Liver (tissue), 9 donors: ENCODE measurements around the gene MDH1B. TPM values are rescaled to one million over a fixed set of nuclear protein-coding genes. Genes with fewer than 3 reads are reported as not detected.

Experiments used
- DNase-seq: peaks from one replicate; pipeline ENCODE4 v3.0.0-alpha.2; 2017; ENCODE audit warnings: low spot score
- H3K27ac ChIP-seq, 2 donors: one replicate each; pipeline ENCODE4 v1.7.0; 2013; ENCODE audit warnings: inconsistent platforms in 2 of 2, low read length in 2 of 2, control low read depth in 1 of 2, low read depth in 1 of 2, mild to moderate bottlenecking in 1 of 2
- H3K27me3 ChIP-seq, 4 donors: one replicate each; pipeline versions ENCODE4 v1.6.1 to v1.7.0; 2013; ENCODE audit warnings: low read length in 3 of 4, inconsistent platforms in 1 of 4, mild to moderate bottlenecking in 1 of 4, moderate library complexity in 1 of 4; ENCODE audit not compliant: control insufficient read depth in 4 of 4, insufficient read depth in 4 of 4
- H3K36me3 ChIP-seq, 4 donors: one replicate each; pipeline versions ENCODE4 v1.6.1 to v1.7.0; 2013; ENCODE audit warnings: low read length in 3 of 4, mild to moderate bottlenecking in 3 of 4, low read depth in 1 of 4, moderate library complexity in 1 of 4; ENCODE audit not compliant: control insufficient read depth in 4 of 4, insufficient read depth in 3 of 4
- H3K4me1 ChIP-seq, 4 donors: one replicate each; pipeline versions ENCODE4 v1.6.1 to v1.7.0; 2013; ENCODE audit warnings: low read length in 3 of 4, mild to moderate bottlenecking in 3 of 4, moderate library complexity in 1 of 4; ENCODE audit not compliant: control insufficient read depth in 4 of 4, insufficient read depth in 4 of 4
- H3K4me3 ChIP-seq, 3 donors: one replicate each; pipeline versions ENCODE4 v1.6.1 to v1.7.0; 2013; ENCODE audit warnings: low read length in 3 of 3, control low read depth in 1 of 3, low read depth in 1 of 3, mild to moderate bottlenecking in 1 of 3
- H3K9ac ChIP-seq, 2 donors: one replicate each; pipeline ENCODE4 v1.7.0; 2013; ENCODE audit warnings: low read length in 2 of 2, mild to moderate bottlenecking in 2 of 2, moderate library complexity in 2 of 2, control low read depth in 1 of 2, low read depth in 1 of 2
- H3K9me3 ChIP-seq, 4 donors: one replicate each; pipeline versions ENCODE4 v1.6.1 to v1.7.0; 2013; ENCODE audit warnings: low read length in 3 of 4; ENCODE audit not compliant: control insufficient read depth in 4 of 4
- ATF3 ChIP-seq: IDR thresholded peaks from 2 replicates; pipeline ENCODE4 v1.6.1; 2016; ENCODE audit warnings: antibody characterized with exemption
- EGR1 ChIP-seq, 2 donors: IDR thresholded peaks; 2 replicates each; pipeline ENCODE4 v1.6.1; 2016 to 2018; ENCODE audit warnings: antibody characterized with exemption in 2 of 2, low read depth in 2 of 2
- FOXA1 ChIP-seq: IDR thresholded peaks from 2 replicates; pipeline ENCODE4 v1.6.1; 2016; ENCODE audit warnings: antibody characterized with exemption
- FOXA2 ChIP-seq: IDR thresholded peaks from 2 replicates; pipeline ENCODE4 v1.6.1; 2016; ENCODE audit warnings: antibody characterized with exemption
- GABPA ChIP-seq, 2 donors: IDR thresholded peaks in 1 of 2; conservative IDR thresholded peaks in 1 of 2; 2 replicates each; pipeline ENCODE4 v1.6.1; 2016; ENCODE audit warnings: antibody characterized with exemption in 2 of 2, mild to moderate bottlenecking in 1 of 2, moderate library complexity in 1 of 2
- HNF4A ChIP-seq, 2 donors: conservative IDR thresholded peaks; 2 replicates each; pipeline ENCODE4 v1.6.1; 2016; ENCODE audit warnings: antibody characterized with exemption in 2 of 2, mild to moderate bottlenecking in 2 of 2
- HNF4G ChIP-seq: IDR thresholded peaks from 2 replicates; pipeline ENCODE4 v1.6.1; 2016; ENCODE audit warnings: antibody characterized with exemption
- JUND ChIP-seq, 2 donors: IDR thresholded peaks; 2 replicates each; pipeline ENCODE4 v1.6.1; 2016; ENCODE audit warnings: antibody characterized with exemption in 2 of 2
- NR2F2 ChIP-seq: IDR thresholded peaks from 2 replicates; pipeline ENCODE4 v1.6.1; 2016; ENCODE audit warnings: antibody characterized with exemption
- RAD21 ChIP-seq, 2 donors: IDR thresholded peaks; 2 replicates each; pipeline ENCODE4 v1.6.1; 2016; ENCODE audit warnings: antibody characterized with exemption in 2 of 2, mild to moderate bottlenecking in 2 of 2
- REST ChIP-seq: IDR thresholded peaks from 2 replicates; pipeline ENCODE4 v1.6.1; 2016; ENCODE audit warnings: antibody characterized with exemption, mild to moderate bottlenecking
- RXRA ChIP-seq, 2 donors: IDR thresholded peaks; 2 replicates each; pipeline ENCODE4 v1.6.1; 2017 to 2018; ENCODE audit warnings: antibody characterized with exemption in 2 of 2, mild to moderate bottlenecking in 1 of 2
- SP1 ChIP-seq: IDR thresholded peaks from 2 replicates; pipeline ENCODE4 v1.6.1; 2018; ENCODE audit warnings: antibody characterized with exemption, mild to moderate bottlenecking
- TAF1 ChIP-seq: conservative IDR thresholded peaks from 2 replicates; pipeline ENCODE4 v1.6.1; 2016; ENCODE audit warnings: antibody characterized with exemption, mild to moderate bottlenecking
- YY1 ChIP-seq: IDR thresholded peaks from 2 replicates; pipeline ENCODE4 v1.6.1; 2016; ENCODE audit warnings: antibody characterized with exemption, mild to moderate bottlenecking
- WGBS: extraction: QIAGEN DNeasy Blood & Tissue Kit; methylation state at CpG from one replicate; pipeline ENCODE4 v1.1.7; 2013; 5-methylcytosine and 5-hydroxymethylcytosine counted together
- polyA plus RNA-seq, 2 donors: library from polyadenylated mRNA; stranded (reverse) in 1 of 2; unstranded in 1 of 2; fragments of 200-250 nt in 1 of 2; fragments of >200 nt in 1 of 2; fragmentation: Nextera tagmentation in 1 of 2; extraction: Ambion mirVana in 1 of 2; gene quantifications; one replicate each; pipeline versions ENCODE4 v1.2.1 to v1.2.3, GENCODE V29; 2013 to 2015
- total RNA-seq, 2 donors: library from RNA; depleted of rRNA; stranded (reverse); fragments of >200 nt; gene quantifications; one replicate each; pipeline ENCODE4 v1.2.3, GENCODE V29; 2014
- TF ChIP-seq, protein P1 (sequence below): IDR thresholded peaks from 2 replicates; pipeline ENCODE4 v1.6.1; 2016; ENCODE audit warnings: antibody characterized with exemption
- TF ChIP-seq, protein P2 (sequence below): fragments of 150-350 bp; IDR thresholded peaks from 2 replicates; pipeline ENCODE4 v1.5.1; 2017; ENCODE audit warnings: improper control_type of control experiment, low read depth, low read length; ENCODE audit not compliant: missing input control
- donor health status: healthy.
- donor health status: healthy.
- donor health status: healthy.
- donor health status: healthy.
- donor health status: healthy.

Gene MDH1B
- total and polyA plus RNA-seq, 4 donors = 0.09 to 0.33 (median 0.18) TPM; not detected in 1

- WGBS = 67% methylated on average over 2 of the region's 2 CpGs
- no peak for DNase-seq
- Histone ChIP-seq H3K4me3 (no peak overlapping the region), H3K9me3 (no peaks in the 10 kb centered on the region), H3K27ac (no peak overlapping the region), H3K9ac (no peak overlapping the region), H3K27me3 (peaks cover 0 to 6% (median 1%) of the 10 kb centered on the region in 4 donors), H3K36me3 (no peaks in the 10 kb centered on the region), H3K4me1 (no peaks in the 10 kb centered on the region)
- TF ChIP-seq TAF1 (no peak), RXRA (IDR thresholded peaks at IDR 0.05) (no peak), FOXA2 (no peak), HNF4A (conservative IDR thresholded peaks at IDR 0.05) (no peak), EGR1 (IDR thresholded peaks at IDR 0.05; ENCODE audit: low read depth in 2 of 2) (no peak), JUND (IDR thresholded peaks at IDR 0.05) (no peak), SP1 (no peak), HNF4G (no peak), FOXA1 (no peak), YY1 (no peak), ATF3 (no peak)
- TF ChIP-seq, protein P1, sequence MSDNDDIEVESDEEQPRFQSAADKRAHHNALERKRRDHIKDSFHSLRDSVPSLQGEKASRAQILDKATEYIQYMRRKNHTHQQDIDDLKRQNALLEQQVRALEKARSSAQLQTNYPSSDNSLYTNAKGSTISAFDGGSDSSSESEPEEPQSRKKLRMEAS = no peak
- TF ChIP-seq, protein P2, sequence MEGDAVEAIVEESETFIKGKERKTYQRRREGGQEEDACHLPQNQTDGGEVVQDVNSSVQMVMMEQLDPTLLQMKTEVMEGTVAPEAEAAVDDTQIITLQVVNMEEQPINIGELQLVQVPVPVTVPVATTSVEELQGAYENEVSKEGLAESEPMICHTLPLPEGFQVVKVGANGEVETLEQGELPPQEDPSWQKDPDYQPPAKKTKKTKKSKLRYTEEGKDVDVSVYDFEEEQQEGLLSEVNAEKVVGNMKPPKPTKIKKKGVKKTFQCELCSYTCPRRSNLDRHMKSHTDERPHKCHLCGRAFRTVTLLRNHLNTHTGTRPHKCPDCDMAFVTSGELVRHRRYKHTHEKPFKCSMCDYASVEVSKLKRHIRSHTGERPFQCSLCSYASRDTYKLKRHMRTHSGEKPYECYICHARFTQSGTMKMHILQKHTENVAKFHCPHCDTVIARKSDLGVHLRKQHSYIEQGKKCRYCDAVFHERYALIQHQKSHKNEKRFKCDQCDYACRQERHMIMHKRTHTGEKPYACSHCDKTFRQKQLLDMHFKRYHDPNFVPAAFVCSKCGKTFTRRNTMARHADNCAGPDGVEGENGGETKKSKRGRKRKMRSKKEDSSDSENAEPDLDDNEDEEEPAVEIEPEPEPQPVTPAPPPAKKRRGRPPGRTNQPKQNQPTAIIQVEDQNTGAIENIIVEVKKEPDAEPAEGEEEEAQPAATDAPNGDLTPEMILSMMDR = no peak
Measured at GRCh38 chr2:206733341-206733740, 31.8 kb downstream of the MDH1B start.

- DNase-seq = no peak
- Histone ChIP-seq H3K27me3 (peaks cover 0 to 4% (median 2%) of the 10 kb centered on the region in 4 donors), H3K4me3 (no peak overlapping the region), H3K4me1 (no peaks in the 10 kb centered on the region), H3K36me3 (no peaks in the 10 kb centered on the region), H3K9me3 (no peaks in the 10 kb centered on the region), H3K27ac (no peak overlapping the region), H3K9ac (no peak overlapping the region)
- 74% methylated on average over 7 of the region's 7 CpGs for WGBS
- TF ChIP-seq, protein P2 = no peak
- TF ChIP-seq NR2F2 (no peak), EGR1 (IDR thresholded peaks at IDR 0.05; ENCODE audit: low read depth in 2 of 2) (no peak), REST (no peak), FOXA1 (no peak), GABPA (IDR thresholded peaks at IDR 0.05 in 1 of 2, conservative IDR thresholded peaks at IDR 0.05 in 1 of 2) (no peak), RAD21 (IDR thresholded peaks at IDR 0.05) (no peak), JUND (IDR thresholded peaks at IDR 0.05) (no peak), YY1 (no peak), RXRA (IDR thresholded peaks at IDR 0.05) (no peak), HNF4G (no peak), FOXA2 (no peak), SP1 (no peak), TAF1 (no peak)
- TF ChIP-seq, protein P1 = no peak
Measured at GRCh38 chr2:206728277-206729199, 36.6 kb downstream of the MDH1B start.
